ENCODE data around the gene TMPRSS11F.

Gene TMPRSS11F

GRCh38 chr4:68077737-68078136, 51.9 kb downstream of the TMPRSS11F start:
- DNase-seq (ENCODE audit: low read depth, low spot score) = no peak

GRCh38 chr4:68077301-68077700, 52.4 kb downstream of the TMPRSS11F start:
- no peak for DNase-seq (ENCODE audit: low read depth, low spot score)

- no peak for DNase-seq (ENCODE audit: low read depth, low spot score)
Observed at GRCh38 chr4:68076194-68076593, 53.5 kb downstream of the TMPRSS11F start.

- DNase-seq (ENCODE audit: low read depth, low spot score) = no peak
Observed at GRCh38 chr4:68074397-68074796, 55.3 kb downstream of the TMPRSS11F start.

- no peak for DNase-seq (ENCODE audit: low read depth, low spot score)
Observed at GRCh38 chr4:68070302-68070701, 59.4 kb downstream of the TMPRSS11F start.

- DNase-seq (ENCODE audit: low read depth, low spot score) = no peak
Observed at GRCh38 chr4:68062501-68062900, 67.2 kb downstream of the TMPRSS11F start.

GRCh38 chr4:68038272-68038671, 91.4 kb downstream of the TMPRSS11F start:
- no peak for DNase-seq (ENCODE audit: low read depth, low spot score)

GRCh38 chr4:68021185-68021584, 108.5 kb downstream of the TMPRSS11F start:
- no peak for DNase-seq (ENCODE audit: low read depth, low spot score)

- DNase-seq (ENCODE audit: low read depth, low spot score) = no peak
Observed at GRCh38 chr4:68011684-68012083, 118.0 kb downstream of the TMPRSS11F start.

Measured in activated naive CD8-positive, alpha-beta T cell treated with anti-CD3 and anti-CD28 coated beads, Interleukin-2, amount 50 U/mL, for 16 hours (primary cell).